NB4 (cell line): ENCODE results near the gene MRPS26.

ENCODE experiments used
- MYC ChIP-seq: IDR thresholded peaks from 2 replicates; pipeline ENCODE4 v1.6.1; 2011; ENCODE audit warnings: low read depth, low read length
- TF ChIP-seq, protein P1 (sequence below): IDR thresholded peaks from one replicate; pipeline ENCODE4 v1.5.1; 2012; ENCODE audit warnings: low read depth, low read length

- TF ChIP-seq, protein P1, sequence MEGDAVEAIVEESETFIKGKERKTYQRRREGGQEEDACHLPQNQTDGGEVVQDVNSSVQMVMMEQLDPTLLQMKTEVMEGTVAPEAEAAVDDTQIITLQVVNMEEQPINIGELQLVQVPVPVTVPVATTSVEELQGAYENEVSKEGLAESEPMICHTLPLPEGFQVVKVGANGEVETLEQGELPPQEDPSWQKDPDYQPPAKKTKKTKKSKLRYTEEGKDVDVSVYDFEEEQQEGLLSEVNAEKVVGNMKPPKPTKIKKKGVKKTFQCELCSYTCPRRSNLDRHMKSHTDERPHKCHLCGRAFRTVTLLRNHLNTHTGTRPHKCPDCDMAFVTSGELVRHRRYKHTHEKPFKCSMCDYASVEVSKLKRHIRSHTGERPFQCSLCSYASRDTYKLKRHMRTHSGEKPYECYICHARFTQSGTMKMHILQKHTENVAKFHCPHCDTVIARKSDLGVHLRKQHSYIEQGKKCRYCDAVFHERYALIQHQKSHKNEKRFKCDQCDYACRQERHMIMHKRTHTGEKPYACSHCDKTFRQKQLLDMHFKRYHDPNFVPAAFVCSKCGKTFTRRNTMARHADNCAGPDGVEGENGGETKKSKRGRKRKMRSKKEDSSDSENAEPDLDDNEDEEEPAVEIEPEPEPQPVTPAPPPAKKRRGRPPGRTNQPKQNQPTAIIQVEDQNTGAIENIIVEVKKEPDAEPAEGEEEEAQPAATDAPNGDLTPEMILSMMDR: no peak
- no peak for TF ChIP-seq MYC
These were observed 32.1 kb upstream of the MRPS26 start for GRCh38 chr20:3013771-3014170.
